Thoracic aorta (tissue), 2 donors: ENCODE measurements around the gene UPP1. TPM values are rescaled to one million over a fixed set of nuclear protein-coding genes. Genes with fewer than 3 reads are reported as not detected.

Experiments used
- ATAC-seq: fragments of 150-250 bp; one replicate; pipeline ENCODE4 v1.8.0; 2017; ENCODE audit warnings: low read depth; ENCODE audit not compliant: insufficient number of reproducible peaks, low FRiP score
- DNase-seq: peaks from one replicate; pipeline ENCODE4 v3.0.0-alpha.2; 2020; ENCODE audit warnings: low spot score
- H3K27ac ChIP-seq, 2 donors: fragments of 200-600 bp; sonication (generic); 1 replicate in 1 of 2; 2 replicates in 1 of 2; pipeline ENCODE4 v1.5.1; 2016; ENCODE audit warnings: mild to moderate bottlenecking in 2 of 2, moderate library complexity in 2 of 2
- H3K27me3 ChIP-seq: fragments of 200-600 bp; sonication (generic); replicated peaks from 2 replicates; pipeline ENCODE4 v1.6.0; 2016; ENCODE audit warnings: mild to moderate bottlenecking; ENCODE audit not compliant: insufficient read depth
- H3K36me3 ChIP-seq: fragments of 200-600 bp; sonication (generic); one replicate; pipeline ENCODE4 v1.5.1; 2016
- H3K4me1 ChIP-seq, 2 donors: fragments of 200-600 bp; sonication (generic); 1 replicate in 1 of 2; 2 replicates in 1 of 2; pipeline versions ENCODE4 v1.5.1 to v1.6.0; 2016; ENCODE audit warnings: low read depth in 2 of 2, mild to moderate bottlenecking in 1 of 2; ENCODE audit not compliant: control insufficient read depth in 1 of 2
- H3K4me3 ChIP-seq: fragments of 200-600 bp; sonication (generic); 2 replicates; pipeline ENCODE4 v1.5.1; 2016; ENCODE audit warnings: mild to moderate bottlenecking
- H3K9me3 ChIP-seq: fragments of 200-600 bp; sonication (generic); 2 replicates; pipeline ENCODE4 v1.5.1; 2016
- CTCF ChIP-seq: fragments of 200-600 bp; sonication (generic); IDR thresholded peaks from one replicate; pipeline ENCODE4 v1.5.1; 2019; ENCODE audit warnings: antibody characterized with exemption
- total RNA-seq, 2 donors: library from RNA; depleted of rRNA; stranded (reverse); fragments of >200 nt; gene quantifications; one replicate each; pipeline versions ENCODE4 v1.1.0 to v1.2.3, GENCODE V29; 2016

The UPP1 gene
- total RNA-seq, 2 donors from 2014 or later, result 18.0 to 66.1 TPM

DNA sequence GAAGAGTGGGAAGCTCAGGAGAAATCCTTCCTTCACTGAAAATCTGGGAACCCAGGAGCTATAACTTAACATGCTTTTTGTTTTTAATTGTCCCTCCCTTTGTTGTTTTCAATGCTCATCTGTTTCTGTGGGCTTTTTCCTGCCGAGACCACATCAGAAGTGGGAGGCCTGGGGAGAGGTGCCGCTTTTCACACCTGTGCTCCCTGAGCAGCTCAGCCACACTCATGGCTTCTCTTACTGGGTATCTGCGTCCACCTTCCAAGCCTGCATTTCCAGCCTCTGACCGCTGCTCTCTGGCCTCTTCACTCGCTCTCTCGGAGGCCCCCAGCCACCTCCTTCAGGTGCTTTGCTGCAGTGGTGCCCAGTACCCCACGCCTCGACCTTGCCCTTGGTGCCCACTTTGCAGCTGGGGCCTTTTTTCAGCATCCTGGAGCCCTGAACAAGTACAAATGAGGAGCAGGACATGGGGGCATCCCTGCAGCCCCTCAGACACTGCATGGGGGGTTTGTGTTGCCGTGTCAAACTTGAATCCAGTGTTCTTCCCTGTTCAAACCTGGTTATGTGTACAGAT lies 43.8 kb upstream of the UPP1 start:
- no peaks in the 10 kb centered on the region for H3K4me1 ChIP-seq
- no peak overlapping the region for H3K27ac ChIP-seq
- no peaks in the 10 kb centered on the region for H3K9me3 ChIP-seq
- no peak overlapping the region for H3K4me3 ChIP-seq
- no peaks in the 10 kb centered on the region for H3K36me3 ChIP-seq
- TF ChIP-seq CTCF, result no peak
- ATAC-seq (no peak), DNase-seq (no peak)
- H3K27me3 ChIP-seq, result no peaks in the 10 kb centered on the region

DNA sequence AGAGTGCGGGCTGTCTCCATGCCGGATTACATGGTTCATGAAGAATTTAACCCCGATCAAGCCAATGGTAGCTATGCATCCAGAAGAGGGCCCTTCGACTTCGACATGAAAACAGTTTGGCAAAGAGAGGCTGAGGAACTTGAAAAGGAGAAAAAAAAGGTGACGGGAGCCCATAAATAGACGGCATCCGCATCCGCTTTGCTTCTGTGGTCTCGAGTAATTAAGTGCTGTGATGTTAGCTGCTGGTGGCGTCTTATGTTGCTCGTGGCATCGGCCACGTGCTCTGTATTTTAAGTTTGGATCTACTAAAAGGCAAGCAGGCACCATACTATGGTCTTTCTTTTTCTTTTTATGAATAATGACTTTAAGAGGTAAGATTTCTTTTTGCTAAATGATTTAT lies 42.6 kb upstream of the UPP1 start:
- Histone ChIP-seq H3K27me3 (no peaks in the 10 kb centered on the region), H3K4me1 (no peaks in the 10 kb centered on the region), H3K27ac (no peak overlapping the region), H3K36me3 (no peaks in the 10 kb centered on the region), H3K4me3 (no peak overlapping the region), H3K9me3 (no peaks in the 10 kb centered on the region)
- ATAC-seq (no peak), DNase-seq (no peak)
- TF ChIP-seq CTCF, result no peak

DNA sequence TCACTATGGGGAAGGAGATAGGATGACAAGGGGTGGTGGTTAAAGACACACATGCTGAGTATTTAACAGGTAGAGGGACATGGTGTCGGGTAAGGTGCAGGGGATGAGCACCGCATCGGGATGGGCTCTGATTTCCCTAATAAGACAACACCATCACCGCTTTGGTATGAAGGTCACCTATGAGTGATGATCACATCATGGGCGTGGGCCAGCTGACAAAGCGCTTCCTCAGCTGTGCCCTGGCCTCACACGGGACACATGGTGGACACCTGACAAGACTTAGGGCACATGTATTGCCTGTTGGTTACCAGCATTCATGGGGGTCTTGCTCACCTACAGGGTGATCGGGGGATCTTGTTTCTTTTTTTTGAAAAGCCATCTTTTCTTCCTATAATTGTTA lies 41.0 kb upstream of the UPP1 start:
- no peak overlapping the region for H3K27ac ChIP-seq
- TF ChIP-seq CTCF, result no peak
- H3K9me3 ChIP-seq, result no peaks in the 10 kb centered on the region
- H3K27me3 ChIP-seq, result no peaks in the 10 kb centered on the region
- no peak overlapping the region for H3K4me3 ChIP-seq
- no peak for ATAC-seq
- no peaks in the 10 kb centered on the region for H3K4me1 ChIP-seq
- DNase-seq, result no peak
- no peaks in the 10 kb centered on the region for H3K36me3 ChIP-seq

DNA sequence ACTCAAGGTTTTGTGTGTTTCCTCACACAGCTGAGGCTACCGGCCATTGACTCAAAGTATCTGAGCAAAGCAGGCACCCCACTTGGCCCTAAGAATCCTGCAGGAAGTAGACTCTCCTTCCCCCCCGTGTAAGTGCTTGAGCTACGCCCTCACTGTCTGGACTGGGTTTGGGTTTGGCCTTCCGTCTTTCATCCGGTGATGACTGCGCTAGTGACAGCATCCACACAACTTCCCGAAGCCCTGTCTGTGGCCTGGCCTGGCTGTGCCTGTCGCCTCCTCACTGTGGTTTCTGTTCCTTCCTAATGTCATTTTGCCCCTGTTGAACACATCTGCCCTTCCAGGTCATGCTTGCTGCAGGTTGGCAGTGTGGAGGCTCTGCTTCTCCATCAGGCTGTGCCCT lies 39.2 kb upstream of the UPP1 start:
- no peak for ATAC-seq
- TF ChIP-seq CTCF, result no peak
- no peak overlapping the region for H3K4me3 ChIP-seq

GRCh38 chr7:48052748-48053147 lies 36.3 kb upstream of the UPP1 start:
- no peaks in the 10 kb centered on the region for H3K27me3 ChIP-seq
- H3K4me1 ChIP-seq, result no peaks in the 10 kb centered on the region
- DNase-seq, result no peak
- H3K27ac ChIP-seq, result no peak overlapping the region
- no peaks in the 10 kb centered on the region for H3K36me3 ChIP-seq
- no peak for TF ChIP-seq CTCF
- H3K9me3 ChIP-seq, result no peaks in the 10 kb centered on the region
- no peak overlapping the region for H3K4me3 ChIP-seq
- no peak for ATAC-seq

More for the DNA sequence above, 39.2 kb upstream of the UPP1 start:
- no peaks in the 10 kb centered on the region for H3K36me3 ChIP-seq
- H3K9me3 ChIP-seq, result no peaks in the 10 kb centered on the region
- no peak for DNase-seq
- H3K27me3 ChIP-seq, result no peaks in the 10 kb centered on the region
- H3K27ac ChIP-seq, result no peak overlapping the region
- H3K4me1 ChIP-seq, result no peaks in the 10 kb centered on the region
